ACC112 (cell line): ENCODE data around the gene ZNF43.
"Not testable (repeated sequence)": the region's sequence is repeated elsewhere in the genome, so short reads cannot be mapped to it uniquely, and the experiment has no call there.

Experiments used
- H2AFZ ChIP-seq: fragments of 200-600 bp; sonication (generic); one replicate; pipeline ENCODE4 v1.6.0; 2017; ENCODE audit warnings: antibody characterized with exemption, low read length; ENCODE audit not compliant: unreplicated experiment
- H3K27ac ChIP-seq: fragments of 200-600 bp; sonication (generic); 2 replicates; pipeline ENCODE4 v1.5.1; 2014; ENCODE audit warnings: low read depth, mild to moderate bottlenecking, antibody characterized with exemption, low read length, moderate library complexity
- H3K27me3 ChIP-seq: fragments of 200-600 bp; sonication (generic); 2 replicates; pipeline ENCODE4 v1.6.1; 2014; ENCODE audit warnings: mild to moderate bottlenecking, antibody characterized with exemption, low read length, moderate library complexity, mixed read lengths; ENCODE audit not compliant: insufficient read depth
- H3K36me3 ChIP-seq: fragments of 200-600 bp; sonication (generic); 2 replicates; pipeline ENCODE4 v1.6.1; 2016; ENCODE audit warnings: mild to moderate bottlenecking, antibody characterized with exemption, low read length, moderate library complexity, mixed read lengths; ENCODE audit not compliant: insufficient read depth
- H3K4me1 ChIP-seq: fragments of 200-600 bp; sonication (generic); one replicate; pipeline ENCODE4 v1.6.1; 2016; ENCODE audit warnings: low read length, mixed read lengths; ENCODE audit not compliant: insufficient read depth, unreplicated experiment, control insufficient read depth
- H3K4me3 ChIP-seq: fragments of 200-600 bp; sonication (generic); 2 replicates; pipeline ENCODE4 v1.5.1; 2014; ENCODE audit warnings: mild to moderate bottlenecking, low read depth, low read length
- H3K79me2 ChIP-seq: fragments of 200-600 bp; sonication (generic); one replicate; pipeline ENCODE4 v1.6.0; 2016; ENCODE audit warnings: low read length; ENCODE audit not compliant: control insufficient read depth, unreplicated experiment, insufficient read depth

Gene ZNF43

GRCh38 chr19:21812448-21812847 is 23.5 kb downstream of the ZNF43 start:
- H3K79me2 ChIP-seq: no peaks in the 10 kb centered on the region
- no peak overlapping the region for H2AFZ ChIP-seq
- H3K4me3 ChIP-seq: no peak overlapping the region
- H3K36me3 ChIP-seq: peaks cover 80% of the 10 kb centered on the region
- no peaks in the 10 kb centered on the region for H3K4me1 ChIP-seq
- no peak overlapping the region for H3K27ac ChIP-seq
- no peaks in the 10 kb centered on the region for H3K27me3 ChIP-seq

GRCh38 chr19:21808400-21809000 is 27.5 kb downstream of the ZNF43 start:
- peaks cover 55% of the 10 kb centered on the region for H3K36me3 ChIP-seq
- H3K4me1 ChIP-seq, H3K27ac ChIP-seq, H3K27me3 ChIP-seq, H3K4me3 ChIP-seq, H2AFZ ChIP-seq, H3K79me2 ChIP-seq: not testable (repeated sequence)

- Histone ChIP-seq H3K79me2 (no peaks in the 10 kb centered on the region), H3K4me3 (no peak overlapping the region), H3K4me1 (no peaks in the 10 kb centered on the region), H2AFZ (no peak overlapping the region), H3K27me3 (no peaks in the 10 kb centered on the region), H3K36me3 (no peaks in the 10 kb centered on the region), H3K27ac (no peak overlapping the region)
Measured at GRCh38 chr19:21789466-21790085, 46.4 kb downstream of the ZNF43 start.

- no peaks in the 10 kb centered on the region for H3K79me2 ChIP-seq
- H3K4me3 ChIP-seq: no peak overlapping the region
- H3K27ac ChIP-seq: no peak overlapping the region
- no peaks in the 10 kb centered on the region for H3K27me3 ChIP-seq
- H2AFZ ChIP-seq: no peak overlapping the region
- no peaks in the 10 kb centered on the region for H3K36me3 ChIP-seq
- no peaks in the 10 kb centered on the region for H3K4me1 ChIP-seq
Measured at GRCh38 chr19:21786936-21787335, 49.0 kb downstream of the ZNF43 start.

GRCh38 chr19:21775792-21776191 is 60.2 kb downstream of the ZNF43 start:
- not testable (repeated sequence) for H3K79me2 ChIP-seq, H3K36me3 ChIP-seq, H2AFZ ChIP-seq, H3K27ac ChIP-seq, H3K4me3 ChIP-seq, H3K27me3 ChIP-seq, H3K4me1 ChIP-seq

- peak within 1 kb of the TSS; percentile 91 for H2AFZ ChIP-seq
- peaks cover 14% of the 10 kb centered on the region for H3K36me3 ChIP-seq
Measured at GRCh38 chr19:21767065-21767800, 68.7 kb downstream of the ZNF43 start, which contains the start of gene ZNF100. ZNF100 (minus strand) TSS chr19:21767579; CDS start chr19:21767429, 150 bp downstream.

GRCh38 chr19:21766705-21767064 is 69.3 kb downstream of the ZNF43 start:
- Histone ChIP-seq H3K4me3 (peak overlapping the region; percentile 98), H3K36me3 (peaks cover 16% of the 10 kb centered on the region), H3K27ac (peak overlapping the region; percentile 71; the same call in 1 of the 2 replicates), H2AFZ (peak overlapping the region; percentile 91), H3K79me2 (peaks cover 21% of the 10 kb centered on the region)
- not testable (repeated sequence) for H3K4me1 ChIP-seq, H3K27me3 ChIP-seq

More at GRCh38 chr19:21767065-21767800, 68.7 kb downstream of the ZNF43 start, which contains the start of gene ZNF100:
- Histone ChIP-seq H3K79me2 (peaks cover 21% of the 10 kb centered on the region), H3K27ac (peak within 1 kb of the TSS; percentile 71; the same call in 1 of the 2 replicates), H3K27me3 (no peaks in the 10 kb centered on the region), H3K4me1 (peaks cover 5% of the 10 kb centered on the region), H3K4me3 (peak within 1 kb of the TSS; percentile 98)

- Histone ChIP-seq H3K79me2 (peaks cover 21% of the 10 kb centered on the region), H2AFZ (no peak overlapping the region), H3K4me1 (peaks cover 5% of the 10 kb centered on the region), H3K27ac (no peak overlapping the region), H3K36me3 (peaks cover 24% of the 10 kb centered on the region), H3K4me3 (no peak overlapping the region), H3K27me3 (no peaks in the 10 kb centered on the region)
Measured at GRCh38 chr19:21765151-21765550, 70.8 kb downstream of the ZNF43 start.

- H3K27ac ChIP-seq, H3K4me1 ChIP-seq, H3K4me3 ChIP-seq, H3K27me3 ChIP-seq, H2AFZ ChIP-seq: not testable (repeated sequence)
- Histone ChIP-seq H3K36me3 (peaks cover 40% of the 10 kb centered on the region), H3K79me2 (peaks cover 17% of the 10 kb centered on the region)
Measured at GRCh38 chr19:21761547-21761946, 74.4 kb downstream of the ZNF43 start.

GRCh38 chr19:21758296-21758695 is 77.7 kb downstream of the ZNF43 start:
- Histone ChIP-seq H3K4me1 (no peaks in the 10 kb centered on the region), H3K27ac (no peak overlapping the region), H2AFZ (no peak overlapping the region), H3K79me2 (peaks cover 2% of the 10 kb centered on the region), H3K27me3 (no peaks in the 10 kb centered on the region), H3K36me3 (peaks cover 33% of the 10 kb centered on the region), H3K4me3 (no peak overlapping the region)
